Thyroid gland (tissue), 4 donors: ENCODE measurements around the gene MS4A6E.

Experiments
- POLR2A ChIP-seq, 2 donors: fragments of 450-650 bp; IDR thresholded peaks; one replicate each; pipeline ENCODE4 v1.6.1; 2017; ENCODE audit warnings: antibody characterized with exemption in 2 of 2, mild to moderate bottlenecking in 2 of 2, moderate library complexity in 1 of 2
- TF ChIP-seq, protein P1 (sequence below), 6 experiments: fragments of 200-600 bp in 3 of 6; fragments of 450-650 bp in 3 of 6; sonication (generic) in 3 of 6; IDR thresholded peaks; one replicate each; pipeline ENCODE4 v1.5.1; 2016 to 2019; ENCODE audit warnings: antibody characterized with exemption in 6 of 6, mild to moderate bottlenecking in 2 of 6, inconsistent platforms in 1 of 6, moderate library complexity in 1 of 6

DNA sequence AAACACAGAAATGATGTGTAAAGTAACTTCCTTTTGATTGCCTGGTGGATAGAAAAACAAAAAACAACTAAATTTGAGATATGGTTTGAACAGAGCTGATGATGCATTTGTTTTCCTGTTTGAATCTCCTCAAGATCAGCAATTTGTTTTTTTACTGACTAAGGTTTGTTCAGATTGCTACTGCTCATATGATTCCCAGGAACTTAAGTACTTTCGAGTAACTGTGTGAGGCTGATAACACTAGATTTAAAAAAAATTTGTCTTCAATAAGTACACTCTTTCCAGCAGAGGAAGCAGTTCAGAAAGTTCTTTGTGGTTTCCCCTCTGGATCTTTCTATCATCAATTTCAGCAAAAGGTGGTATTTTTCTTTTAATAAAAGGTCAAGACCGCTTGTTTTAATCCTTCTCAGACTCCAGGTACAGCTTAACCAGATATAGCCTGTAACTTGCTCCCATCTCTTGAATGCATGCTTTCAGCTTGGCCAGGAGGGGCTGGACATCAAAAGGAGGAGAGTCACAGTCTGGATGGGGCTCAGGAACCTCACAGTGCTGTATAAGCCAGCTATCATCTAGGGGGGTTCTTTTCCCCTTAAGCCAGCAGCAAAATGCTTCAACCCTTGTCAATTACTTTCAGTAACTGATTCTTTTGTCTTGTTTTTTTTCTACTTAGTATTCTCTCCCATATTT is 12.3 kb upstream of the MS4A6E start:
- no peak for TF ChIP-seq POLR2A (IDR thresholded peaks at IDR 0.05)
- TF ChIP-seq, protein P1, sequence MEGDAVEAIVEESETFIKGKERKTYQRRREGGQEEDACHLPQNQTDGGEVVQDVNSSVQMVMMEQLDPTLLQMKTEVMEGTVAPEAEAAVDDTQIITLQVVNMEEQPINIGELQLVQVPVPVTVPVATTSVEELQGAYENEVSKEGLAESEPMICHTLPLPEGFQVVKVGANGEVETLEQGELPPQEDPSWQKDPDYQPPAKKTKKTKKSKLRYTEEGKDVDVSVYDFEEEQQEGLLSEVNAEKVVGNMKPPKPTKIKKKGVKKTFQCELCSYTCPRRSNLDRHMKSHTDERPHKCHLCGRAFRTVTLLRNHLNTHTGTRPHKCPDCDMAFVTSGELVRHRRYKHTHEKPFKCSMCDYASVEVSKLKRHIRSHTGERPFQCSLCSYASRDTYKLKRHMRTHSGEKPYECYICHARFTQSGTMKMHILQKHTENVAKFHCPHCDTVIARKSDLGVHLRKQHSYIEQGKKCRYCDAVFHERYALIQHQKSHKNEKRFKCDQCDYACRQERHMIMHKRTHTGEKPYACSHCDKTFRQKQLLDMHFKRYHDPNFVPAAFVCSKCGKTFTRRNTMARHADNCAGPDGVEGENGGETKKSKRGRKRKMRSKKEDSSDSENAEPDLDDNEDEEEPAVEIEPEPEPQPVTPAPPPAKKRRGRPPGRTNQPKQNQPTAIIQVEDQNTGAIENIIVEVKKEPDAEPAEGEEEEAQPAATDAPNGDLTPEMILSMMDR (IDR thresholded peaks at IDR 0.05): no peak
